Endometrial microvascular endothelial cells (primary cell): Measurements from ENCODE around the gene CENPX. TPM values are rescaled to one million over a fixed set of nuclear protein-coding genes. Genes with fewer than 3 reads are reported as not detected.

Experiments
- in situ Hi-C: cut with HindIII; loops from 2 replicates; pipeline ENCODE4 v1.10.0; 2017; ENCODE audit warnings: low sequenced_read_pairs, low pct_unique_long_range_greater_than_20kb; ENCODE audit errors: inconsistent ontology term
- total RNA-seq: library from RNA; depleted of rRNA; stranded (reverse); fragments of >200 nt; gene quantifications from one replicate; pipeline ENCODE4 v1.2.3, GENCODE V29; 2015; ENCODE audit errors: inconsistent ontology term

Gene CENPX
- total RNA-seq, 1 donor from 2014 or later = 159 TPM

- in situ Hi-C loops = no loop called here
These were observed 6.4 kb downstream of the CENPX start for GRCh38 chr17:82016061-82016874.

GRCh38 chr17:82015311-82015971 is 7.2 kb downstream of the CENPX start:
- in situ Hi-C loops = no loop called here

DNA sequence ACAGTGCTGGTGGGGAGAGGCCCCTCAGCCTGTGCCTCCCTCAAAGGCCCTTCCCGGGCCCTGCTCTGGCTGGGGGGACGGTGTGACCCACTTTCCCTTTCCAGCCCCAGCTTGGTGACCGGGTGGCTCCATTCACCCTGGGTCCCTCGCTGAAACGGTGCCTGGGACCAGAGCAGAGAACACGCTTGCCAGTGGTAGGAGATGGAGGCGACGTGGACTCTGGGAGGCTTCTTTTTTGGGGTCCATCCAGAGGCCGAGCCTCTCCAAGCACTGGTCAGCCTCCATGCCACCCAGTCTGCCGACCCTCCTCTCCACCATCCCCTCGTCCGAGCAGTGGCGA is 7.7 kb downstream of the CENPX start:
- in situ Hi-C loops = no loop called here

DNA sequence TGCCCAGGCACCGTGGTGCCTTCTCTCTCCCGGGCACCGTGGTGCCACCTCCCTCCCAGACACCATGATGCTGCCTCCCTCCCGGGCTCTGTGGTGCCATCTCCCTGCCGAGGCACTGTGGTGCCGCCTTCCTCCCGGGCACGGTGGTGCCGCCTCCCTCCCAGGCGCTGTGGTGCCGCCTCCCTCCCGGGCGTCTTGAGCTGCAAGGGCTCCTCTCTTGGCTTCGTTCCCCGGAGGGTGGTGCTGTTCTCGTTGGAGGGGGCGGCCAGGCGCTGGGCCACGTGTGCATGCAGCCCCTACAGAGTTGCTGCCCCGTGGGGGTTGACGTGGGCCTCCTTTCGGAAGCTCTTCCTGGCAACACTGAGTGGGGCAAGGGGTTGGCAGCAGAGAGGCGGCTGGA is 8.2 kb downstream of the CENPX start:
- in situ Hi-C loops = no loop called here

DNA sequence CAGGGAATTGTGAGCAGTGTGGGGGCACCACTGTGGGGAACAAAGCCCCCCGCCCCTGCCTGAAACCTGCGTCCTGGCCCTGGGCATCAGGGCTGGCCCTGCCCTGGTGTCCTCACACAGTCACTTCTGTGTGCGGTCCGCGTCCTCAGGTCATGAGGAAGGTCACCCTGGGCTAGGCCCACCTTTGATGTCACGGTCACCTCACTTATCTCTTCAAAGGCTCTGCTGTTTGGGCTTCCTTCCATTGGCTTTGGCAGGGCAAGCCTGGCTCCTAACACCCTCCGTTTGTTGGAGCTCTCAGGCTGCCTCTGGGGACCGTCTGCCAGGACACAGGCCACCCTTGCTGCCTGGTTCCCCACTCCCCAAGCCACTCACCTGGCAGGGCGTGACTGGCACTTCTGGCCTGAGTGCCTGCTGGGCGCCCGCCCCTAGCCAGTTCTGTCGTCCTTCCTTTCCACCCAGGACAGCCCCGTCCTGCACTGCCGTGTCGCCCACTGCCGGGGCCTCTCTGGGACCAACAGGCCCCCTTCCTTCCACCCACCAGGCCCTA is 8.8 kb downstream of the CENPX start:
- in situ Hi-C loops = no loop called here

DNA sequence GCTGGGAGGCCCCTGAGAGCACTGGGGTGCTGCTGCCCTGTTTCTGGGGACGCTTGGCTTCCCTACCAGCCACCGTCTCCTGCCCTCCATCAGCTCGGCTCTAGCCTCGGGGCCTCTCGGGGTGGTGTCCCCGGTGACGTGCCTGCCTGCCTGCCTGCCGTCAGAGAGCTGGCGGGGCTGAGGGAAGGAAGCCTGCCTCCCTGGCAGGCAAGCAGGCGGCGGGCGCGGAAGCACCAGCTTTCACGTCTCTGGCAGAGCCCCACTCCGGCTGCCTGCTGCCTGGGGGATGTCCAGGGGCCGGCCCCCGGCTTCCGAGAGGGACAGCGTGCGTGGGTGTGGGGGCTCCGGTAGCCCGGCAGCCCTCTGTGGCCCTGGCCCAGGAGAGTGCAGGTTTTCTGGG is 9.3 kb downstream of the CENPX start:
- in situ Hi-C loops = no loop called here

DNA sequence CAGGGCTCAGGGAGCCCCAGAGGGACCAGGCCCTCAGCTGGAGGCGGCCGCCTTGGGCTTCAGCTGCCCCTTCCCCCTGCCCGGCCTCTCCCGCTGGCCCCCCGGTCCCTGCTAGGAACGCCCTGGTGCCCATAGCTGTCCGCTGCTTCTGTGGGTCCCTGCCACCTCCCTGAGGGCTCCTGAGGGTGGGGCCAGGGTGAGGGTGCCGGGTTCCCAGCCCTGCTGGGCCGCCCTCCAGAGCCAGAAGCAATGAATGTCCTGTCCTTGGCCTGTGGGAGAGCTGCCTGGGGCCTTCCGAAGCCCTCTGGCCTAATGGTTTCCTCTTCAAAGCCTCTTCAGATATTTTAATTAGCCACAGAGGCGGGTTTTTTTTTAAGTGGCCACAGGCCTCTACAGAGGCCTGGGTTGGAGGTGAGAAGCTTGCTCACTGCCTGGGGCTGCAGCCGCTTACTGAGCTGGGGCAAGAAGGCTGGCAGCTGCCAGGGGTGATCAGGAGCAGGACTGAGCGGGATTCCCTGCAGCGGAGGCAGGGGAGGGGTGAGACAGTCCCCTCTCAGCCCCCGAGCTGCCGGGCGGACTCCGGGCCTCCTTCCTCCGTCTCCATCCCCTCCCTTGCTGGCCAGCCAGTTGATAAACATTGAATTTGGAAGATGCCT is 9.9 kb downstream of the CENPX start:
- in situ Hi-C loops = no loop called here

DNA sequence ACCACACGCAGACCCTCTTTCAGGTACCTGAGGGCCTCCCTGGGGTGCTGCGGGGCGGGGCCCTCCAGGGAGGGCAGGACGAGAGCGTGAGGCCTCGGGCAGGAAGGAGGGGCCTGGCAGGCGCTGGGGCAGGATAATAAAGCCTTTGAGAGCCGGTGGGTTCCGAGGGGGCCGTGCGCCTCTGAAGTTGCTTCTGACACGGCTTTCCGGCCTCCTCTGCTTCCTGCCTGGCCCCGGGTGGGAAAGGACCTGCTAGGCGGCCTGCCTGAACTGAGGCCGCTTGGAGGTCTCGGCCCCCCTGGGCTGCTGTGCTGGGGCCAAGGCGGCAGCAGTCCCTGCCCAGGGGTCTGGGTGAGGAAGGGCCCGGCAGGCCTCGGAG is 10.4 kb downstream of the CENPX start:
- in situ Hi-C loops = no loop called here

GRCh38 chr17:82011617-82012187 is 11.0 kb downstream of the CENPX start:
- in situ Hi-C loops = no loop called here

GRCh38 chr17:82010575-82011525 is 11.8 kb downstream of the CENPX start:
- in situ Hi-C loops = no loop called here

GRCh38 chr17:82009413-82009812 is 13.3 kb downstream of the CENPX start:
- in situ Hi-C loops = no loop called here

GRCh38 chr17:82008941-82009405 is 13.7 kb downstream of the CENPX start:
- in situ Hi-C loops = no loop called here

DNA sequence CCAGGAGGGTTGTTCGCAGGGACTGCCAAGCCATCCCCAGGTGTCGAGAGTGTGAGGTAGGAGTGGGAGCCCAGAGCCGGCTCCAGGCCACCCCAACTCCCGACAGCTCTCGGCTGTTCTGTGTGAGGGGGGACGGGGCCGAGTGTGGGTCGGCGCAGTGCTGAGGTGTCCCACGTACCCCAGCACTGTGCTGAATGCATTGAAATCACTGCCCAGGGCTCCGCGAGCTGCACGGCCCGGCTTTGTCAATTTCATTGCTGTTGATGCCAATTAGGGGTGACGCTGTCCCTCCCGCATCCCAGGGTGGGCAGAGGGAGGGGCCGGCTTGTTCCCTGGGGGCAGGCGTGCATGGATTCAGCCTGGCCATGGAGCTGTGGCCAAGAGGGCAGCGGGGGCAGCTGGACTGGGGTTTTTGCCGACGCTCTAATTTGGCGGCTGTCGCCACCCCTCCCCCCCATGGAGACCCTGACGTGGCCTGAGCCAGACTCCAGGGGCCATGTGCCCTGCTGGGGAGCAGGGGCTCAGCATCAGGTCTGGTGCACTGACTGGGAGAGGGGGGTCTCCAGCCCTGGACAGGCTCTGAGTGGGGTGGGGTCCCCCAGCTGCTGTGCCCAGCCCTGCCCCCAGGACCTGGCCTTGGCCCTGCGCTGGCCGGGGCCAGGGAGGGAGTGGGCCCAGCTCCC is 14.3 kb downstream of the CENPX start:
- in situ Hi-C loops = no loop called here

GRCh38 chr17:82007495-82008257 is 15.0 kb downstream of the CENPX start:
- in situ Hi-C loops = no loop called here

GRCh38 chr17:82007228-82007494 is 15.5 kb downstream of the CENPX start:
- in situ Hi-C loops = no loop called here

- in situ Hi-C loops = no loop called here
These were observed 16.0 kb downstream of the CENPX start for GRCh38 chr17:82006468-82007227.
